HG02642 (cell line): Measurements from ENCODE around the gene YIPF4.
"Not testable (repeated sequence)": the region's sequence is repeated elsewhere in the genome, so short reads cannot be mapped to it uniquely, and the experiment has no call there.

ENCODE experiments used
- ATAC-seq: cut with Tn5 transposase; IDR thresholded peaks from one replicate; pipeline ENCODE4 v1.9.1; 2021; ENCODE audit warnings: mild to moderate bottlenecking; ENCODE audit not compliant: unreplicated experiment, poor library complexity

Gene YIPF4

DNA sequence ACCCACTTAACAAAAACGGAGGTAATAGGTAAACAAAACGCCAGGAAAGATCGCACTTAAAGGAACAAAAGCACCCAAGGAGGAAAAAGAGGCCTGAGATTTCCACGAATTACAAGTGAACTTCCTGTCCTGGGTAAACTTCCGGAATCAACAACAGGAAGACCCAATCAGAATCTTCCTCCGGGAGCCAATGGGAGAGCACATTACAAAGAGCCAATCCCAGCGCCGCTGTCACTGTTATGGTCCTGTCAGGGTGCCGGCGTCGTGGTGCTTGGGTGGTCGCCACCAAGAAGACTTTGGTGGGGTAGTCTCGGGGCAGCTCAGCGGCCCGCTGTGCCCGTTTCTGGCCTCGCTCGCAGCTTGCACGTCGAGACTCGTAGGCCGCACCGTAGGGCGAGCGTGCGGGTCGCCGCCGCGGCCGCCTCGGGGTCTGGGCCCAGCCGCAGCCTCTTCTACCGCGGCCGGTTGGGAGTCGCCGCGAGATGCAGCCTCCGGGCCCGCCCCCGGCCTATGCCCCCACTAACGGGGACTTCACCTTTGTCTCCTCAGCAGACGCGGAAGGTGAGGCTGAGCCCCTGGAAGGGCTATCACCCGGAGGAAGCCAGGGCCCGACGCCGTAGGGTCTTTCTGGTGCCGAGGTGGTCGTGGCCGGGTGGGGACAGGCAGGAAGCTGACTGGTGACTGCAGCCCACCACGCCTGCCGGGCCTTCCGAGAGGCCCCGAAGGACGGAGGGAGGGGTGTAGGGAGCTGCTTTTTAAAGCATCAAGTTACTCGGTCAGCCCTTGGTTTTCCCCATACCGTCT, at the start of gene YIPF4:
TSS of gene YIPF4 (plus strand) at position 231 of the 804 bp plus-strand sequence. CDS start at position 483, 252 bp downstream.
- ATAC-seq = peak; percentile 99

DNA sequence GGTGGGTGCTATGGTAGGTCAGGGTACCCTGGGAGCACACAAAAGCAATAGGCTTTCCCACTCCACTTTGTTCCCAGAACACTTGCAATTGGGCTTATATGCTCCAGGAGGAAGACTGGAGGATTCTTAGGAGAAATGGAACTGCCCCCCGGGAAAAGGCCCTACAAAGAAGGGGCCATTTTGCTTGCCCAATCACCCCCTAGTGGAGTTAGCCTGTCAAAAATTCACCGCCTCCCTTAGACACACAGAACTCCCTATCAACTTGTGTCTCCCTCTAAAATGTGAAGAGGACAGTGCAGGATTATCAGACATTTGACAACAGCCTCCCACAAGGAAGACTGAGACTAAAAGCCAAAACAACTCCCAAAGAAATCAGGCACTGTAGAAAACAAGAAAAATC, 49.5 kb upstream of the YIPF4 start:
- no peak for ATAC-seq

DNA sequence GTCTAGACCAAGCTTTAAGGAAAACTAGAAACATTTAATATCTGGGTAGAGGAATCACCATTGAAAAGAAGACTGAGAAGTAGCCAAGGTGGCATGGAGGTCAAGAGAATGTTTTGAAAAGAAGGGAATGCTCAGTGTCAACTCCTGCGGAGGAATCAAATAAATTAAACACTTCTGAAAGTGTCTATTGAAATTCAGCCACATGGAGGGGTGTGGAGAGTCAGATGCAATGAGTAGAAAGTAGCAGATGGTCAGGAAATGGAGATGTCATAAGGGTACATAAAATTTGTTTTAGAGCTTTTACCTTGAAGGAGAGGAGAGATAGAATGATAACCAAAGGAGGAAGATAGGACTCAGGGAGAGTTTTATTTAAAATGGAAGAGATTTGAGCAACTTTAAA, 48.1 kb upstream of the YIPF4 start:
- no peak for ATAC-seq

DNA sequence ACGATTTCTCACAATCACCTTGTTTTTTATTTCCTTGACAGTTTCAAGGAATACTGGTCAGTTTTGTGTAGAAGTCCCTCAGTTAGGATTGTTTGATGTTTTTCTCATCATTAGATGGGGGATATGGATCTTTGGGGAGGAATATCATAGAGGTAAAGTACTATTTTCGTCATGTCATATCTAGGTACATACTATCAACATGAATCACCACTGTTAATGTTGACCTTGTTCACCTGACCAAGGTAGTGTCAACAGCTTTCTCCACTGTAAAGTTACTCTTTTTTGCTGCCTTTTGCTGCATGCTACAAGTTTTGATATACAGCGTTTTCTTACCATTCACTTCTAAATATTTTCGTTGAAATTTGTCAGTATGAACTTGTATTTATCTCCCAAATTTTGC, 45.7 kb upstream of the YIPF4 start:
- ATAC-seq = no peak

DNA sequence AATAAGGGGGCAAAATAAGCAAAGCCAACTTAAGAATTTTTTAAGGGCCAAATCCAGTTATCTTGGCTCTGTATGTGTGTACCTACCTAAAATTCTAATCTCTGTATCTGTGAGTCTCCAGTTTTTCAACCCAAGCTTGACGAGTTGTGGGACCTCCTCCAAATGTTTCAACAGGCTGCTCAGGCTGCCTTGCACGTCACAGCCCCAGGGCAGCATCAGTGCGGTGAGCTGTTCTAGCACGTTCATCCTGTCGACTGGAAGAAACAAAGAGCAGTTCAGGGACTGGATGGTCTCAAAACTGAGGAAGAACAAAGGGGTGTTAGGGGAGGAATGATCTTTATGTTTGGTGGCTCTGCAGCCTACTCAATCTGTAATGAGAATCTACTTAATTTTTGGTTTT, 42.4 kb upstream of the YIPF4 start:
- no peak for ATAC-seq

DNA sequence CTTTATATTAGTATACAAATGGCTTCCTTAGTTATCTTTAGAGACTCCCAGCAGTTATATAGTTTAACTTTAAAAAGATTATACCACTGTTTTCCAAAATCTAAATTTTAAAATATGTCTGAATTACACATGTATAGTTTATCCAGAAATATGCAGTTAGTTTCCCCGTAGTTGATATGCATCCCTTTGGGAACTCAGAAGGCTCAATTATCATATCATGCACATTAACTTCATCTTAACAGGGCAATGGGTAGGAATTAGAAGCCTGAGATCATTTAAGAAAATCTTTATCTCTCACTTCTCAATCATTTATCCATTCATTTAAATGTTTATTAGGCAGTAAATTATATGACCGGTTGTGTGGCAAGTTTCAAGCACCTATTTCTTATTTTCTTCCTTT, 40.2 kb upstream of the YIPF4 start:
- ATAC-seq = no peak

DNA sequence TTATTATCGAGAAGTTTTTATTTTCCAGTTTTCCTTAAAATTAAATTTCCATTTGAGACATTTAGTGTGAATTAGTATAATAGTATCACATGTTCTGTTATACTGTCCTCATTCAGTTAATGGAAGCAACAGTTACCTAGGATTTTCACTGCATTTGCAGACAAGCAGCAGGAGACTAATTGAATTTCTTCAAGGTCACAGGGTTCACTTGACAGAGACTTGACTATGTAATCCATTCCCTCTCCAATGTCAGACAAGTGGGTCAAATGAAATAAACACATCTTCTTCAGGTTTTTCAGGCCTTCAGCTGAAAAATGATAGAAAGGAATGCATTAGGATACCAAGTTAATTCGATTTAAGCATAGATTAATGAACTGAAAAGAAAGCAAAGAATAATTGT, 39.7 kb upstream of the YIPF4 start:
- ATAC-seq = no peak

DNA sequence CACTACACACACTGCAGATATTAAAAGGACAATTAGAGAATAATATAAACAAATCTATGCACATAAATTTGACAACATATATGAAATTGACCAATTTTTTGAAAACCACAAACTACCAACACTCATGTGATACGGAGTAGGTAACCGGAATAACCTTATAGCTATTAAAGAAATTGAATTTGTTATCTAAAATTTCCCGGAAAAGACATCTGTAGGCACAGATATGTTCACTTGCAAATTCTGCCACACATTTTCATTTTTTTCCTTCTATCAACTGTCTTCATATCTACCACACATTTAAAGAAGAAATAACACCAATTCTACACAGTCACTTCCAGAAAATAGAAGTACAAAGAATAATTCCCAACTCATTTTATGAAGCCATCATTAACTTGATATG, 35.4 kb upstream of the YIPF4 start:
- no peak for ATAC-seq

DNA sequence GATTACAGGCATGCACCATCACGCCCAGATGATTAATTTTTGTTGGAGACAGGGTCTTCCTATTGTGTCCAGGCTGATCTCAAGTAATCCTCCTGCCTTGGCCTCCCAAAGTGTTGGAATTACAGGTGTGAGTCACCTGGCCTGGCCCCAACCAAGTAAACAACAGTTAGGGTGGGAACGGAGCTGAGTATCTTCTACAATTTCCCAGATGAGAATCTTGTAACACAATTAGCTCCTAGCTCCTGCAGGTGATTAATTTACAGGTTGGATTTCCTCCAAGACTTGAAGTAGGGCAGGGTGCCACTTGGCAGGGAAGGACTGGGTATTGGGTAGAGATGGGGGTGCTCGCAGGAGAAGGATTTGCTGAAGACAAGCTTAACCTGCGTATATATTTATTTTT, 30.8 kb upstream of the YIPF4 start:
- no peak for ATAC-seq

DNA sequence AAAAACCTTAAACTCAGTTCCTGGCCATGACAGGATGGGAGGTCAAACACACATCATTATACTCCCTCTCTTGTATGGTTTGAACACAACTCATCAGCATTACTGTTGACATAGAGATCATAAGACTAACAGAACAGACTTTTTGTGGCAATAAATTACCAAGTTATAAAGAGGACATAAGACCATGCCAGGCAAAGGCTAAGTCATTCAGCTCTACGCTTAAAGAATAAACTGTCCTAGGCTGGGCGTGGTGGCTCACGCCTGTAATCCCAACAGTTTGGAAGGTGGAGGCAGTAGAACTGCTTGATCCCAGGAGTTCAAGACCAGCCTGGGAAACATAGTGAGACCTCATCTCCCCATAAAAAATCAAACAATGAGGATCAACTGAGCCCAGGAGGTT, 29.4 kb upstream of the YIPF4 start:
- ATAC-seq = no peak

DNA sequence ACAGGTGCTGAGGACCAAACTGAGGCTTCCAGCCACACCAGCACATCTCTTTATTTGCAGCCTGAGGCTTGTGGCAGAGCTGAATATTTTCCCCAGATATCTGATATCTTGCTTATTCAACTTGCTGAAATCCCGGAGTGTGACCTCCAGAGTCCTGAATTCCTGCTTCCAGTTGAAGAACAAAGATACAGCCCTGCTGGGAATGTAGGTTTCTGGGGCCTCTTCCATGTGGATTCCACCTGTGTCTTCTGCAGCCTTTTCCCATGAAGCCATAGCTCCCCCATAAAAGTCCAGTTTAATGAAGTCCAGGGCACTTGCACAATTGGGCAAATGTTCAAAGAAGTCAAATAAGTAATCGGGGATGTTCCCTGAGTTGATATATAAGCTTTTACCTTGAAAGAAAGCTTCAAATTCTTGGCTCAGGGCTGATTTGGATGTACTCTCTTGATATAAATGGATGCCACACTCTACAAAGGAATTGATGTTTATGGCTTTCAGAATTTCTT, 27.9 kb upstream of the YIPF4 start:
- ATAC-seq = no peak

DNA sequence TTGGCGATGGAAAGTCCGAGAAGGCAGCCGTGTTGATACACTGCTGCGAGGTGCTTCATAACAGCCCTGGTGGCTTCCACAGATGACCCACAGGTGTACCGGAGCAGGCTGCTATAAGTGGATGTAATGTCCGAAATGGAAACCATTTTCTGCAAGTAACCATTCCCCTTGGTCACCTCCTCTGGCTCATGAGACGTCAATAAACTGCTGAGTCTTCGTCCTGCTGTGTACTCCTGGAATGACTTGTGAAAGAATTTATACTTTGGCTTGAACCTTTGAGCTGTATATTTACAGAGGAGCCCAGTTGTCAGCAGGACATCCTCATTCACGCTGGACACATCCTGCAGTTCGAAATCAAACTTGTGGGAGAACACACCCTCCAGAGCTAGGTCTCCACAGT, 27.4 kb upstream of the YIPF4 start:
- no peak for ATAC-seq

DNA sequence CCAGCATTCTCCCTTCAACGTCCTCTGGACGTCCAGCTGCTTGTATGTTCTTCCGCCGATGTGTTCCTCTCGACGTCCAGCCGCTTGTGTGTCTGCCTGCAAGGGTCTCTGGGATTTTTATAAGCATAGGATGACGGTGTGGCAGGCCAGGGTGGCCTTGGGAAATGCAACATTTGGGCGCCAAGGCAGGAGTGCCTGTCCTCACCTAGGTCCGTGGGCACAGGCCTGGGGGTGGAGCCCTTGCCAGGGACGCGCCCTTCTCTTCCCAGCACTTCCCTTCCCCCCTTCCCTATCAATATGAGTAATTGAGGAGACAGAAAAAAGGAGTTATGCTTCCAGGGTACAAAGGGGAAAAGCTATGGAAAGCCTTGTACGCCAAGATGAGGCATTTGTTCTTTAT, 19.5 kb upstream of the YIPF4 start:
- ATAC-seq = no peak

DNA sequence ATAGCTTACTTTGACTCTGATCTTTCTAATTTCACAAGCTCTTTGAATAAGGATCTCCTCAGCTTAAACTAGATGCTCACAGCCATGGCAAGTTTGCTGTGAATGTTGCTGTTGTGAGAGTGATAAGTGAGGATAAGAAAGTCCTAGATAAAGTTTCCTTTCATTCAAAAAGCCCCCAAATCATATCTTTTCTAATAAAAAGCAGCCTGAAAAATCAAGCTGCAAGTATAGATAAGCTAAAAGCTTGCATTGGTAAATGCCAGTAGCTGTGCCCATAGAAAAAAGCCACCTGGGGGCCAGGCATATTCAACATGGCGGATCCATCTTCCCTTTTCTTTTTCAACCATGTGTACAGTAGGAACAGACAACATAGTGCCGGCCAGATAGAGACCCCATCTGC, 17.3 kb upstream of the YIPF4 start:
- ATAC-seq = no peak

DNA sequence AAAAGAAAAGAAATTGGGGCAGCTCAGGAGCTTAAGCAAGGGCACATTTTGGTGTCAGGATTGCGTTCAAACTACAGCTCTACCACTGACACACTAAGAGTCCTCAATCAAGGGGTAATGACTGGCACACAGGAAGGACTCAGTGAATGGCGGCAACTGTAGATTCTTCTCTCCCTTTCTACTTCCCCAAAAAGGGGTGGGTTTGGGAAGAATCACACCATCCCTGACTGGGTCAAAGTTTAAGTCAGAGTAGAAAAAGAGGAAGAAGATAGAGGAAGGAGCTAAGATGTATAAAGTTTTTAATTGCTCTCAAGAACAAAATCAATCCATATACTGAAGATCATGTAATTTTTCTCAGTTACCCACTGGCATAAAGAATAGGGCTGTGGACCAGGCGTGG, 15.6 kb upstream of the YIPF4 start:
- no peak for ATAC-seq

DNA sequence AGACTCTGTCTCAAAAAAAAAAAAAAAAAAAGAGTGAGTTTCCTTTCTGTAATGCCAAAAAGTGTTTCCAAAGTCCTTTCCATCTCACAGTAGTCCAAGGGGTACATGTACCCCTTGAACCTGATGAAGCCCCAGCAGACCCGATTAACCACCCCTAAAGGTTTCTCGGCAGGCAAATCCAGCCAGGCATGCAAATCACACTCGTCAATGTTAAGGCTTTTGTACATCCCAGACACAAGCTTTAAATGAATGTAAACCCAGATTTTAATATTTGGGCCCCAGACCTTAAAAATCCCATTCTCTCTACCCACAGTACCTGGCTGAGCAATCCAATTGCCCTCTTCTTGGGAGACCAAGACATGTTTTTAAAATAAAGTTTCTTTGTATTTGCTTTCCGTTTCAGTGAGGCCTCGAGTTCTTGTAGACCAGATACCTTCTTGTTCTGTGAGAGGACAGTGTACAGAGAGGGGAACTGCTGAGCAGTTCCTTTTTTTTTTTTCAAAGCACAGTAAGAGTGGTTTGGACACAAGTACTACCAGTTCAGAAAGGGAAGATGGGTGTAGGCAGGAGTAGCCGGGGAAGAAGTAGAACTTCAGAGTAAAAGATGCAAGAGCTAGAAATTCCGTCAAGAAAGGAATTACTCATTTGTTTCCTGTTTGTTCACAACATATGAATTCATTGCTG, 13.1 kb upstream of the YIPF4 start, which contains the start of gene NLRC4:
TSS of gene NLRC4 (minus strand) at position 465 of the 684 bp plus-strand sequence. CDS start 8,111 bp downstream, outside the sequence.
- ATAC-seq = peak; percentile 83

DNA sequence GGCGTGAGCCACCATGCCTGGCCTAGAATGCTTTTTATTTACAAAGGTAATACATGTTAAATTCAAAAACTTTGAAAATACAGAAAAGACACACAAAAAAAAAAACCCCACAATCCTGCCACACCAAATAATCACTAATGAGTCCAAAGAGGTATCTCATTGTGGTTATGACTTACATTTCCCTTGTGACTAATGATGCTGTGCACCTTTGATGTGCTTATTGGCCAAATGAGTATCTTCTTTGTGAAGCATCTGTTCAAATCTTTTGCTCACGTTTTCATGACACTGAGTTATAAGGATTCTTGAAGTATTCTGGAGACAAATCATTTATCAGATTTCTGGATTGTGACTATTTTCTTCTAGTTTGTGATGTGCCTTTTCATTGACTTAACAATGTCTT, 6.6 kb upstream of the YIPF4 start:
- no peak for ATAC-seq

DNA sequence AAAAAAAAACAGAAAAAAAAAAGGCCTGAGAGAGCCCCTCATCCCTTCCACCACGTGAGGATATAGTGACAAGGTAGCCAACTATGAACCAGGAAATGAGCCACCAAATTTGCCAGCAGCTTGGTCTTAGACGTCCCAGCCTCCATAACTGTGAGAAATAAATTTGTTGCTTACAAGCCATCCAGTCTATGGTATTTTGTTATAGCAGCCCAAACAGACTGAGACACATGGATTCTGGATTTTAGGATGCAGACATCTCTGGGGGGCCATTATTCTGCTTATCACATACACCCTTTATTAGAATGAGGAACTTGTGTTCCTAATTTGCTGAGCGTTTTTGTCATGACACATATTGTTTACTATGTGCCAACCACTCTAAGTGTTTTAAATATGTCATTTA, 5.4 kb upstream of the YIPF4 start:
- ATAC-seq = no peak

DNA sequence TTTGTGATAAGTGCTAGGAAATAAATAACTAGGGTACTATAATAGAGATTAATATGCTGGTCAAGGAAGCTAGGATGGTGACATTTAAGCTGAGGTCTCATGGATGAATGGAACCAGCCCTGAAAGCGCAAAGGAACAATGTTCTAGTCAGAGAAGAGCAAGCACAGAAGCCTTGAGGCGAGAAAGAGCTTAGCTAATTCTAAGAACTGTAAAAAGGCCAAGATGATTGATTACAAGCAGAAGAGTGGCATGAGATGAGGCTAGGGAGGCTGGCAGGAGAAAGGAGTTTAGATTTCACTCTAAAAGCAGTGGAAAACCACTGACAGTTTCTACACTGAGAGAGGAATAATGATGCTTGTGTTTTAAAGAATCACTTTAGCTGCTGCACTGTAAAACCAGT, 3.4 kb upstream of the YIPF4 start:
- no peak for ATAC-seq

DNA sequence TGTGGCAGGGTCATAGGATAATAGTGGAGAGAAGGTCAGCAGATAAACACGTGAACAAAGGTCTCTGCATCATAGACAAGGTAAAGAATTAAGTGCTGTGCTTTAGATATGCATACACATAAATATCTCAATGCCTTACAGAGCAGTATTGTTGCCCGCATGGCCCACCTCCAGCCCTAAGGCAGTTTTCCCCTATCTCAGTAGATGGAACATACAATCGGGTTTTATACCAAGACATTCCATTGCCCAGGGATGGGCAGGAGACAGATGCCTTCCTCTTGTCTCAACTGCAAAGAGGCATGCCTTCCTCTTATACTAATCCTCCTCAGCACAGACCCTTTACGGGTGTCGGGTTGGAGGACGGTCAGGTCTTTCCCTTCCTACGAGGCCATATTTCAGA, 1.9 kb upstream of the YIPF4 start:
- not testable (repeated sequence) for ATAC-seq

DNA sequence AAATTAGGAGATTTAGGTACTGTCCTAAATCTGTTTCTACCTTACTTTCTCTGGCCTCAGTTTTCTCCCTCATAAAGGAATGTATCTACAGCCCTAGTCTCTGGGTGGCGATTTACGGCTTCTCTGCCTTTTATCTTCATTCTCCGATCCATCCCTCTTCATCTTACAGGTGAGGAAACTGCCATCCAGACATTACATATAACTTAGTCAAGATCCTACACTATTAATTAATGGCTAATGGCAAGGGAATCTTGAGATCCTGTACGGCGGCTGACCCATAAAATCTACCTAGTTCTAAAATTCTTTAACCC, 386 bp upstream of the YIPF4 start:
- ATAC-seq = no peak

DNA sequence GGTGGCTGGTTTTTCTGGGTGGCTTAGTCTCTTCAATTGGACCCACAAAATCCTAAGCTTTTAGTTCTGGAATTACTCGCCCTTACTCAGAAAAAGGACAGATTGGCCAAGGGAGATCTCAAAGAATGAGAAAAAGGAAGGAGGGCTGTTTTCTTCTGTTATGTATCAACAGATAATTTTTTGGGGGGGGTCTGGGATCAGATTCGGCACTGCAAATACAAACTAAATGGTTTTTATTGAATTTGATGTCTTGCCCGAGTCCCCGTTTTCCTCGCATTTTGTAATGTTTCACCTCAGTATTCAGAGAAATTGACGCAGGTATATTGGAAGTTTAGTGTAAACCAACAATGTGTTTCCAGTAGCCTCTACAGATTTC, 762 bp downstream of the YIPF4 start:
- no peak for ATAC-seq
